ENCODE data around the gene NMUR2.
A peak's percentile ranks its signal among the peaks of the same experiment; 100 is the strongest.

Gene NMUR2

GRCh38 chr5:152367554-152367953, 37.5 kb downstream of the NMUR2 start:
- DNase-seq, result no peak

GRCh38 chr5:152366716-152367115, 38.4 kb downstream of the NMUR2 start:
- no peak for DNase-seq

GRCh38 chr5:152364899-152365298, 40.2 kb downstream of the NMUR2 start:
- no peak for DNase-seq

GRCh38 chr5:152364172-152364571, 40.9 kb downstream of the NMUR2 start:
- no peak for DNase-seq

- DNase-seq, result no peak
Observed at GRCh38 chr5:152358861-152359568, 46.1 kb downstream of the NMUR2 start.

GRCh38 chr5:152356506-152356905, 48.6 kb downstream of the NMUR2 start:
- no peak for DNase-seq

GRCh38 chr5:152355061-152355460, 50.0 kb downstream of the NMUR2 start:
- no peak for DNase-seq

- no peak for DNase-seq
Observed at GRCh38 chr5:152353001-152353400, 52.1 kb downstream of the NMUR2 start.

GRCh38 chr5:152349683-152350526, 55.2 kb downstream of the NMUR2 start:
- DNase-seq, result peak; percentile 69

Measured in NCI-H510A treated with DMSO at 0.1 percent for 48 hours (cell line).